Measurements from ENCODE around the gene JKAMP. TPM values are rescaled to one million over a fixed set of nuclear protein-coding genes. Genes with fewer than 3 reads are reported as not detected.
"Not testable (repeated sequence)": the region's sequence is repeated elsewhere in the genome, so short reads cannot be mapped to it uniquely, and the experiment has no call there.

The JKAMP gene
- total and polyA plus RNA-seq, 3 donors from 2014 or later, result 76.7 to 87.2 (median 81.4) TPM

DNA sequence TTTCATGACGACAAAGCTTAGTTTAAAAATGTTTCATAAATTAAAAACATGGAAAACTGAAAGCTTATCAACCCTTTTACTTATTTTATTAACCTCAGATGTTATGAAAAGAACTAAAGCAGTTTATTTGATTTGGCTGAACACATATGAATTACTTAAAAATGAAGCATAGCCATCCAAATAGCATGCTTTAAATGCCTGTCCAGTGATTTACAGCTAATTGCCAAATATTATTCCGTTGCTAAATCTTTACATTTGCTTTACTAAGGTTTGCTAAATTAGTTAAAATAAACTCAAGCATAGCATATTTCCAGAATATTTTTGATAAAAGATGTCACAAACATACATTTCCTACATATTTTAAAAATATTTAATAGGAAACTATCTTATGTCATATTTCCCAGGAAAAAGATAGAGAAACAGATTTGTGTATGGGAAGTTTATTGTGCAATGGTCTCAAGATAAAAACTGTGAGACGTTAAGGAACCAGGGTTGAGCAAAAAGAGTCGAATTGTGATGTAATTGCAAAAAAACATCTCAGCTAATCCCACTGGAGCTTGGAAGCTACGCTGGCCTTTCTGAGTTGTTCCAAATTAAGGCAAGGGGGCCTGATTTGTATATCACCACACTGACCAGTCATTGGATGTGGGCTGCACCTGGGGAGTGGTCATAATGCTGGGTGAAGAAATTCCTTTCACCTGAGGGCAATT is 44.9 kb upstream of the JKAMP start:
- 55 to 67% methylated on average over 5 of the region's 5 CpGs for WGBS, 2 donors
- DNase-seq, result no peak
- no peak overlapping the region for H3K27ac ChIP-seq

DNA sequence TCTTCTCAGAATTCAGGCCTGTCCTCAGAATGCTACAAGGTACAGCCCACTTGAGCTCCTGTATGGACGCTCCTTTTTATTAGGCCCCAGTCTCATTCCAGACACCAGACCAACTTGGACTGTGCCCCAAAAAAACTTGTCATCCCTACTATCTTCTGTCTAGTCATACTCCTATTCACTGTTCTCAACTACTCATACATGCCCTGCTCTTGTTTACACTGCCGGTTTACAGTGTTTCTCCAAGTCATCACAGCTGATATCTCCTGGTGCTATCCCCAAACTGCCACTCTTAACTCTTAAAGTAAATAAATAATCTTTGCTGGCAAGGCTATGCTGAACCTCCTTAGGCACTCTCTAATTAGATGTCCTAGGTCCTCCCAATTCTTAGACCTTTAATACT is 35.6 kb upstream of the JKAMP start:
- DNase-seq; H3K4me3 ChIP-seq; H3K4me1 ChIP-seq; H3K9me3 ChIP-seq; H3K27me3 ChIP-seq; H3K27ac ChIP-seq; H3K36me3 ChIP-seq (ENCODE audit: low read depth, missing control alignments); intact Hi-C loops (cut with DNase I; ENCODE audit: low total_unique reads): not testable (repeated sequence)
- 88 to 90% methylated on average over 2 of the region's 2 CpGs for WGBS, 2 donors

More for the DNA sequence above, 44.9 kb upstream of the JKAMP start:
- no peaks in the 10 kb centered on the region for H3K4me1 ChIP-seq
- no peaks in the 10 kb centered on the region for H3K27me3 ChIP-seq
- intact Hi-C loops (cut with DNase I; ENCODE audit: low total_unique reads), result no loop called here
- no peaks in the 10 kb centered on the region for H3K9me3 ChIP-seq
- no peak for TF ChIP-seq POLR2A (IDR thresholded peaks at IDR 0.05)
- TF ChIP-seq, protein P1, sequence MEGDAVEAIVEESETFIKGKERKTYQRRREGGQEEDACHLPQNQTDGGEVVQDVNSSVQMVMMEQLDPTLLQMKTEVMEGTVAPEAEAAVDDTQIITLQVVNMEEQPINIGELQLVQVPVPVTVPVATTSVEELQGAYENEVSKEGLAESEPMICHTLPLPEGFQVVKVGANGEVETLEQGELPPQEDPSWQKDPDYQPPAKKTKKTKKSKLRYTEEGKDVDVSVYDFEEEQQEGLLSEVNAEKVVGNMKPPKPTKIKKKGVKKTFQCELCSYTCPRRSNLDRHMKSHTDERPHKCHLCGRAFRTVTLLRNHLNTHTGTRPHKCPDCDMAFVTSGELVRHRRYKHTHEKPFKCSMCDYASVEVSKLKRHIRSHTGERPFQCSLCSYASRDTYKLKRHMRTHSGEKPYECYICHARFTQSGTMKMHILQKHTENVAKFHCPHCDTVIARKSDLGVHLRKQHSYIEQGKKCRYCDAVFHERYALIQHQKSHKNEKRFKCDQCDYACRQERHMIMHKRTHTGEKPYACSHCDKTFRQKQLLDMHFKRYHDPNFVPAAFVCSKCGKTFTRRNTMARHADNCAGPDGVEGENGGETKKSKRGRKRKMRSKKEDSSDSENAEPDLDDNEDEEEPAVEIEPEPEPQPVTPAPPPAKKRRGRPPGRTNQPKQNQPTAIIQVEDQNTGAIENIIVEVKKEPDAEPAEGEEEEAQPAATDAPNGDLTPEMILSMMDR (IDR thresholded peaks at IDR 0.05), result no peak
- no peak overlapping the region for H3K4me3 ChIP-seq
- no peaks in the 10 kb centered on the region for H3K36me3 ChIP-seq (ENCODE audit: low read depth, missing control alignments)

DNA sequence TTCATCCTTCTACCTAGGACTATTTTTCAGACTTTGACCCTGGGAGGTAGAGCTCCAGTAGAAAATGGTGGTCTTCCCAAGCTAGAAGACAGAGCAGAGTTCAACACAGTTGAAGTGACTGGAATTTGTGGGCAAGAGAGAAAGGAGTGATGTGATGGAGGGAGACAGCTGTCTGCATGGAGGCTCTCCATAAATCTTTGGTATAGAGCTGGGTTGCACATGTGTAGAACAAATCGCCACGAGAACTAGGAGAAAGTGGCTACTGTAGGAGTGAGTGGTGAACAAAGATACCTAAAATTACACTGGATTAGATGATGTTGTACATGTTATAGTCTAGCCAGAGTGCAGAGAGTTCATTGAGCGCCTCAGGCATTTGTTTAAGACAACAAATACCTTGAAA is 33.6 kb upstream of the JKAMP start:
- no peaks in the 10 kb centered on the region for H3K36me3 ChIP-seq (ENCODE audit: low read depth, missing control alignments)
- TF ChIP-seq, protein P1 (IDR thresholded peaks at IDR 0.05), result no peak
- no peak for TF ChIP-seq POLR2A (IDR thresholded peaks at IDR 0.05)
- no peaks in the 10 kb centered on the region for H3K27me3 ChIP-seq
- 93 to 96% methylated on average over 3 of the region's 3 CpGs for WGBS, 2 donors
- intact Hi-C loops (cut with DNase I; ENCODE audit: low total_unique reads), result no loop called here
- no peaks in the 10 kb centered on the region for H3K4me1 ChIP-seq
- no peak overlapping the region for H3K4me3 ChIP-seq
- H3K9me3 ChIP-seq, result no peaks in the 10 kb centered on the region
- no peak overlapping the region for H3K27ac ChIP-seq
- no peak for DNase-seq

DNA sequence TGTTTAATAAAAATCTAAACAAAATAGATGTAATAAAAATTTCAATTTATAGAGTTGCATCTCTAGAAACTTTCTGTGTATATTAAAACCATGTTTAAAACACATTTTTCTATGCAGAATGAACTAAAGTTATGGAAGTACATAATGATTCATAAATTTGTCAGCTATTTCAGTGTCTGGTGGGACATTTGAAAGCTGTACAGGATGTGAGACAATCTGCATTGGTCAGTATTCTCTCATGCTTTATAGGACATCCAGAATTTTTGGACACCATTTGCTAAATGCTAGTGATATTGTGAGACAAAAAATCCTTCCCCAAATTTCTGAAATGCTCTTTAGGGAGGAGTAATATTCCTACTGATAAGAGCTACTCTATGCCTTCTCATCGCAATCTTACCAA is 32.5 kb upstream of the JKAMP start:
- Histone ChIP-seq H3K9me3 (no peaks in the 10 kb centered on the region), H3K27me3 (no peaks in the 10 kb centered on the region), H3K4me1 (no peaks in the 10 kb centered on the region), H3K36me3 (ENCODE audit: low read depth, missing control alignments) (no peaks in the 10 kb centered on the region), H3K4me3 (no peak overlapping the region), H3K27ac (no peak overlapping the region)
- 89 to 93% methylated on average over 1 of the region's 1 CpG for WGBS, 2 donors
- no peak for DNase-seq
- TF ChIP-seq, protein P1 (IDR thresholded peaks at IDR 0.05), result no peak
- TF ChIP-seq POLR2A (IDR thresholded peaks at IDR 0.05), result no peak
- intact Hi-C loops (cut with DNase I; ENCODE audit: low total_unique reads), result no loop called here

DNA sequence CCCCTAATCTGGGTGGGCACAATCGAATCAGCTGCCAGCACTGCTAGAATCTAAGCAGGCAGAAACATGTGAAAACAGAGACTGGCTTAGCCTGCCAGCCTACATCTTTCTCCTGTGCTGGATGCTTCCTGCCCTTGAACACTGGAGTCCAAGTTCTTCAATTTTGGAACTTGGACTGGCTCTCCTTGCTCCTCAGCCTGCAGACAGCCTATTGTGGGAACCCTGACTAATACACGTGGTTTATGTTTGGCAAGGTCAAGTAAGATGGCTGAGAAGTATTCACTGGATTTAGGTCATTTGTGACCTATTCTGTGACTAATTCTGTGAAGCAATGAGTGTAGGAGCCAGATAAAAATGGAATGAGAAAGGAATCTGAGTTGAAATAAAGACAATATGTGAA is 30.2 kb upstream of the JKAMP start:
- Histone ChIP-seq H3K36me3 (ENCODE audit: low read depth, missing control alignments) (no peaks in the 10 kb centered on the region), H3K9me3 (no peaks in the 10 kb centered on the region), H3K4me3 (no peak overlapping the region), H3K27ac (no peak overlapping the region), H3K4me1 (no peaks in the 10 kb centered on the region), H3K27me3 (no peaks in the 10 kb centered on the region)
- TF ChIP-seq, protein P1 (IDR thresholded peaks at IDR 0.05), result no peak
- no peak for TF ChIP-seq POLR2A (IDR thresholded peaks at IDR 0.05)
- 68 to 72% methylated on average over 2 of the region's 2 CpGs for WGBS, 2 donors
- no peak for DNase-seq
- intact Hi-C loops (cut with DNase I; ENCODE audit: low total_unique reads), result no loop called here
